Measurements from ENCODE around the gene CD27. TPM values are rescaled to one million over a fixed set of nuclear protein-coding genes. Genes with fewer than 3 reads are reported as not detected.

The CD27 gene
- total and polyA plus RNA-seq, 2 of the 8 experiments (the other 6 are each of a cell fraction or from before 2014, with no cell fraction given) = 0.28 to 0.39 TPM

GRCh38 chr12:6489449-6489848 is 44.7 kb downstream of the CD27 start:
- DNase-seq (ENCODE audit: low read depth in 1 of 2, low spot score in 2 of 2) (no peak), FAIRE-seq (no peak)

More at GRCh38 chr12:6489449-6489848, 44.7 kb downstream of the CD27 start:
- no peak overlapping the region for H2AK5ac ChIP-seq (ENCODE audit: low read depth, low read length)
- H2BK20ac ChIP-seq (ENCODE audit: low read length) = no peak overlapping the region
- H3K36me3 ChIP-seq (ENCODE audit: control insufficient read depth in 2 of 4, insufficient read depth in 4 of 4, low read length in 3 of 4) = peaks cover 0 to 10% (median 0%) of the 10 kb centered on the region in 4 experiments; a peak in 2 of 8 replicates
- peaks cover 0 to 6% (median 1%) of the 10 kb centered on the region in 4 experiments; a peak in 3 of 7 replicates for H3K4me1 ChIP-seq (replicated peaks in 1 of 4; ENCODE audit: control insufficient read depth in 3 of 4, insufficient read depth in 4 of 4, low read length in 3 of 4)
- no peak overlapping the region for H2AFZ ChIP-seq (ENCODE audit: low read length)
- WGBS, 2 experiments (ENCODE audit: extremely low coverage in 1 of 2, insufficient coverage in 1 of 2, insufficient read length in 1 of 2, insufficient replicate concordance in 2 of 2, low coverage in 1 of 2, low lambda C conversion rate in 2 of 2, missing lambda C conversion rate in 1 of 2) = 92% methylated on average over 3 of the region's 4 CpGs; no CpG with 5 or more reads in 1 of the 2 experiments
- no peaks in the 10 kb centered on the region for H3K9me3 ChIP-seq (ENCODE audit: insufficient read depth in 2 of 2, low read depth in 1 of 2, low read length in 1 of 2)
- no peak overlapping the region for H3K18ac ChIP-seq (ENCODE audit: extremely low read depth, low read length)
- ChIA-PET POLR2A (ENCODE audit: partially characterized antibody) (interaction anchor here (0.7 to 3.7 kb wide), 5 partner anchors 11 to 161 kb away, joined by 3 to 18 read pairs (median 9); partner anchors contain the start of genes GAPDH and VAMP1), CTCF (ENCODE audit: partially characterized antibody) (interaction anchor here (1.5 kb wide), 1 partner anchor 65 kb away, joined by 5 read pairs; no protein-coding TSS in a partner anchor)
- H3K56ac ChIP-seq (replicated peaks; ENCODE audit: insufficient read length, low read depth, low read length) = no peak overlapping the region
- H2BK120ac ChIP-seq (replicated peaks; ENCODE audit: low read depth, low read length) = no peak overlapping the region
- H3K14ac ChIP-seq (ENCODE audit: insufficient read length) = no peak overlapping the region
- H3K27ac ChIP-seq (ENCODE audit: low read depth, low read length) = no peak overlapping the region
- no peak overlapping the region for H4K8ac ChIP-seq (ENCODE audit: extremely low read depth, insufficient read depth, low read length)
- TF ChIP-seq HDAC2 (IDR thresholded peaks at IDR 0.05; ENCODE audit: borderline replicate concordance in 1 of 2, low read depth in 2 of 2, low read length in 2 of 2) (no peak), CHD2 (IDR thresholded peaks at IDR 0.05; ENCODE audit: low read length) (no peak), CBX8 (IDR thresholded peaks at IDR 0.05; ENCODE audit: borderline replicate concordance, low read depth, low read length) (no peak), RAD21 (IDR thresholded peaks at IDR 0.05 in 1 of 2, conservative IDR thresholded peaks at IDR 0.05 in 1 of 2; ENCODE audit: low read depth in 2 of 2, low read length in 2 of 2) (no peak), EP300 (IDR thresholded peaks at IDR 0.05; ENCODE audit: borderline replicate concordance in 1 of 2, low read depth in 2 of 2, low read length in 2 of 2) (no peak)
- H4K5ac ChIP-seq (ENCODE audit: insufficient read length, low read depth, low read length) = no peak overlapping the region
- no peak overlapping the region for H2BK5ac ChIP-seq (ENCODE audit: low read depth, low read length)
- H3K27me3 ChIP-seq (replicated peaks in 1 of 4; ENCODE audit: control insufficient read depth in 3 of 4, extremely low read depth in 1 of 4, insufficient read depth in 3 of 4, low read length in 3 of 4) = no peaks in the 10 kb centered on the region
- peaks cover 7% of the 10 kb centered on the region for H3K23me2 ChIP-seq (ENCODE audit: low read depth, low read length)
- H3K4me3 ChIP-seq (ENCODE audit: extremely low read depth in 1 of 4, insufficient read depth in 2 of 4, low read depth in 3 of 4, low read length in 4 of 4) = no peak overlapping the region
- H3K79me1 ChIP-seq (ENCODE audit: low read depth, low read length) = no peaks in the 10 kb centered on the region; the same call in 1 of the 2 replicates
- no peak overlapping the region for H2BK12ac ChIP-seq (ENCODE audit: low read depth, low read length)
- H2BK15ac ChIP-seq (ENCODE audit: low read length) = no peak overlapping the region
- no peak overlapping the region for H4K91ac ChIP-seq (replicated peaks; ENCODE audit: insufficient read length, low read length)
- H3K9ac ChIP-seq (replicated peaks in 1 of 4; ENCODE audit: extremely low read depth in 1 of 4, low read depth in 3 of 4, low read length in 3 of 4) = no peak overlapping the region
- no peak overlapping the region for H3K23ac ChIP-seq (ENCODE audit: insufficient read length)
- H3K79me2 ChIP-seq (ENCODE audit: control insufficient read depth in 1 of 2, insufficient read depth in 2 of 2, low read length in 2 of 2) = peaks cover 0 to 17% of the 10 kb centered on the region in 2 experiments; a peak in 3 of 4 replicates
- H3K4me2 ChIP-seq (ENCODE audit: insufficient read depth in 1 of 2, low read depth in 2 of 2, low read length in 2 of 2) = no peak overlapping the region
- H3K4ac ChIP-seq (replicated peaks; ENCODE audit: insufficient read length, low read depth, low read length) = no peak overlapping the region
- H4K20me1 ChIP-seq (replicated peaks in 1 of 2; ENCODE audit: control insufficient read depth in 1 of 2, insufficient read depth in 2 of 2, low read length in 2 of 2) = no peaks in the 10 kb centered on the region
